ENCODE results near the gene PBX3.

PBX3 gene

DNA sequence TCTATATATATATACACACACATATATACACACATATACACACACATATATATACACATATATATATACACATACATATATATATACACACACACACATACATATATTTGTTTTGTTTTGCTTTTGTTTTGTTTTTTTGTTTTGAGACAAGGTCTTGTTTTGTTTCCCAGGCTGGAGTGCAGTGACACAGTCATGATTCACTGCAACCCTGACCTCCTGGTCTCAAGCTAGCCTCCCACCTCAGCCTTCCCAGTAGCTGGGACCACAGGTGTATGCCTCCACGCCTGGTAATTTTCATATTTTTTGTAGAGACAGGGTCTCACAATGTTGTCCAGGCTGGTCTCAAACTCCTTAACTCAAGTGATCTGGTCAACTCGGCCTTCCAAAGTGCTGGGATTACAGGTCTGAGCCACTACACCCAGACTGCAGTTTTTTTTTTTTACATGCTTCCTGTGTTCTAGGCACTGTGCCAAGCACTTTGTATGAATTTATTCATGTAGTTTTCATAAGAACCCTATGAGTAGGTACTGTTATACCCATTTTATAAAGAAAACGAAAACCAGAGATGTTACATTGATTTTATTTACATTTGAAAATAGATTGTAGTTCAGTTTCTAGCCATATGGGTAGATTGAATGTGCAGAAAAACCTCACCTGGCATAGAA lies 120.7 kb downstream of the PBX3 start:
- DNase-seq (ENCODE audit: low read depth): no peak

- no peak for DNase-seq (ENCODE audit: low read depth)
These were observed 131.0 kb downstream of the PBX3 start for GRCh38 chr9:125878164-125878631.

GRCh38 chr9:125881042-125881441 lies 133.9 kb downstream of the PBX3 start:
- DNase-seq (ENCODE audit: low read depth): no peak

- DNase-seq (ENCODE audit: low read depth): no peak
These were observed 136.5 kb downstream of the PBX3 start for GRCh38 chr9:125883565-125884217.

- no peak for DNase-seq (ENCODE audit: low read depth)
These were observed 137.0 kb downstream of the PBX3 start for GRCh38 chr9:125884218-125884595.

- no peak for DNase-seq (ENCODE audit: low read depth)
These were observed 138.3 kb downstream of the PBX3 start for GRCh38 chr9:125885405-125886034.

DNA sequence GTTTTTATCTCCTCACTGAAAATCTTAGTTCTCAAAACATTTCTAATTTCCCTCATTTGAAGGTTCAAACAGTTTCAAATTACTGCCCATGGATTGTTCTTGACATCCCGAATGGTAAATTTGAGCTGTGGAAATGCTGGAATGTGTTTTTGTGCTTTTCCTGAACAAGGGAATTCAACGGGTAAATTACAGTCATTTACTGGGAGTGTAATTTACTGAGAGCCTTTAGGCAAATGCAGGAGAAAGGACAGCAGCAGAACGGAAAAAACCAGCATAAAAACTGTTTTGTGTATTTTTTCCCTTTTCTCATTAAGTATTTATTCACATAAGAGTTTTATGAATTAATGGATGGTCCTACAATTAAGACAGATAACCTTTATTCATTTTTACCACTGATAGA lies 139.2 kb downstream of the PBX3 start:
- DNase-seq (ENCODE audit: low read depth): no peak

- no peak for DNase-seq (ENCODE audit: low read depth)
These were observed 140.0 kb downstream of the PBX3 start for GRCh38 chr9:125887172-125887571.

DNA sequence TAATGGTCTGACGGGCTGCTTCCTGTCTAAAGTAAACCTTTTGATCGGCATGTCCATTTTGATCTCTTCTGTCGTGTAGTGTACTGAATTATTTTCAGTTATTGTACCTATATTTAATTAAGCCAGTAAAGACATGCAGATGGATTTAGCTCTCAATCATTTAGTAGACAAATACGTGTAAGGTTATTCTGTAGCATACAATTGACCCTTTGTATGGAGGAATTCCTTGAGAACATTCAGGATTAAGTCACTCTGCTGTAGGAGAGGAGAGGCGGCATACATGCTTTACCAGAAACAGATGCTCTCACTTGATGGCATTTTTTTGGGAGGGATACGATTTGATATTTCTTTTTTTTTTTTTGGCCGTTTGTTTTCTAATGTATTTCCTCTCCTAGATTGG lies 141.0 kb downstream of the PBX3 start:
- no peak for DNase-seq (ENCODE audit: low read depth)

- DNase-seq (ENCODE audit: low read depth): peak; percentile 12
These were observed 141.9 kb downstream of the PBX3 start for GRCh38 chr9:125889112-125889475.

- peak; percentile 21 for DNase-seq (ENCODE audit: low read depth)
These were observed 142.6 kb downstream of the PBX3 start for GRCh38 chr9:125889476-125890419.

DNA sequence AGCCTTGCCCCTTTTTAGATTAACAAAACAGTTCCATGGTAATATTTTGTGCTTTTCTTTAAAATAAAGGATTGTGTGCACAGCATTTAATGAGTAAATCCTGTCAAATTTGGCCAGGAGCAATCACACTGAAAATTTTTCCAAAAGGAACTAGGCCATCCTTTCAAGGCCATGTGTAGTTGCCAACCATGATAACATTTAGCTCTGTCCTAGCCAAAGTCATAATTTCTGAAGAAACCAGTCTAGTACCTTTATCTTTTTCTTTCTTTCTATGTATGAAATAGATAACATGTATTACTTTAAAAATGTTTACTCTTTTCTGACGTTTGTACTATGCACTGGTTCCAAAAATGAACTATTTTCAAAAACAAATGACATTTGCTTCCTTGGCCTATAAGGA lies 143.7 kb downstream of the PBX3 start:
- no peak for DNase-seq (ENCODE audit: low read depth)

GRCh38 chr9:125893277-125893676 lies 146.1 kb downstream of the PBX3 start:
- DNase-seq (ENCODE audit: low read depth): no peak

- DNase-seq (ENCODE audit: low read depth): no peak
These were observed 147.4 kb downstream of the PBX3 start for GRCh38 chr9:125894566-125894965.

GRCh38 chr9:125896404-125896803 lies 149.2 kb downstream of the PBX3 start:
- DNase-seq (ENCODE audit: low read depth): no peak

- no peak for DNase-seq (ENCODE audit: low read depth)
These were observed 149.8 kb downstream of the PBX3 start for GRCh38 chr9:125896964-125897363.

DNA sequence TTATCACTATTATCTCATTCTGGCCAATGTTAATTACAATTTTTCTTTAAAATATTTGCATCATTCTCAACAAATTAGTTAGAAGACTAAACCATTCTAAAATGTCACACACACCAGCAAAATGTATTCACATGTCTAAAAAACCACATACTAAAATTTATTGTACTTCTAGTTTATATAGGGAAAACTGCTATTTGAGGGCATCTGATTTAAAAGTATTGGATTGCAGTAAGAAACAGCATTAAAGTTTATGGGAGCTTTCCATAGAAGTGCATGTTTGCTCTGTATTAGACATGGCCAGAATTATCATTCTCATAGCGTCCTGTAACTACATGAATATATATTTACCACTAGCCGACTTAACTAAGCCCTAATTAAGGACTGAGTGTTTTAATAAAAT lies 150.3 kb downstream of the PBX3 start:
- no peak for DNase-seq (ENCODE audit: low read depth)

GRCh38 chr9:125902214-125902613 lies 155.0 kb downstream of the PBX3 start:
- DNase-seq (ENCODE audit: low read depth): no peak

DNA sequence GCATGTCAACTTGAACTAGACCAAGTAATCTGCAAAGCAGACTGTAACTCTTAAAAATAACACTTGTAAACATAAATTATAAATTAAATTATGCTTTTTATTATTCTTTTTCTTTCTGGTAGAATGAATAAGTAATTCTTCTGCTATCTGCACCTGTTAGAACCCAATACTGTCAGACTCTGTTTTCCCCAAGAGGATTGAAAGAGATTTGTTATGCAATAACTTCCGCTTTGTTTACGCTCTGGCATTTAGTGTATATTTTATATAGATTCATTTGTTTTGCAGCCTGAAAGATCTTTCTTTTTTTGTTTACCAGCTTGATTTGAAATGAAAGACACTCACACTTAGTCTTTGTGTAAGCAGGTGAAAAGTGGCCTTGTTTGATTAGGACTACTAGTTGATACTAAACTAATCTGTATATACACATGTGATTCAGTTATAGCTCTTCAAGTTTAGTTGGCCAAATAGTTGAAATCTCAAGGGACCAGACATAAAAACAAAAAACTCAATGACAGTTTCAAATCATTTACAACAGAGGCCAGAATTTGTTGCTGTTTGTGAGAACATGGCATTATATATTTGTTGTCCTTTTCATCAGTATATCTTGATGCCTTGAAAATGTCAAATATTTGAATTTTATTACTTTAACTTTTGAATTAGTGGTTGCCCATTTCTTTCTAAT lies 155.8 kb downstream of the PBX3 start:
- no peak for DNase-seq (ENCODE audit: low read depth)

DNA sequence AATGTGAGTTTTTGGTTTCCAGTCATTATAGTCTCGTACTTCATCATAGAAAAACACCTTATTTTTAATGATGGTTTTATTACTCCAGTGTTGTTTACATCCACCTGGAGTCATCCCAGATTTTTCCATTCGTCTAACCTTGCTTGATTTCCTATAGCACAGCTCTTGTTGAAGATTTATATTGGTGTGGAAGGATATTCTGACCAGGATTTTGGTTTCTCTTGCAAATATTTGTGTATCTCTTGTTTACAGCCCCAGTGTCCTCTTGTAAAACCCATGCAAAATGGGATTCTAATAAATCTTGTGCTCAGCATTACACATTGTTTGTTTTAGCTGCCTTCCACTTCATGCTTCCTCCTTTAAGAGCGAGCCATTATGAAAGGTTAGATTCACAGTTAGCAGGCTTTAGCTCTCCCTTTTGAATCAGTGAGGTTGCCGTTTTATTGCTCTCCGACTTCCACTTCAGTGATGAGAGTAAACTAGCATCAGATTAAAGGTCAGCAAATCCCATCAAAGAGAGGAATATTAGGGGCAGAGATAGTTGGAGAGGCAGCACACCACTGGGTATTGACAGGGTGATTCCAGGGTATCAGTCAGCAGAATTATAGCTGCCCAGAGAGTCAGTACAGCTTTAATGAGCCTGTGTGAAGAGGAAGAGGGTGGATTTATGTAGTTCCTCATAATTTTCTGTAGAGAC lies 157.1 kb downstream of the PBX3 start:
- no peak for DNase-seq (ENCODE audit: low read depth)

DNA sequence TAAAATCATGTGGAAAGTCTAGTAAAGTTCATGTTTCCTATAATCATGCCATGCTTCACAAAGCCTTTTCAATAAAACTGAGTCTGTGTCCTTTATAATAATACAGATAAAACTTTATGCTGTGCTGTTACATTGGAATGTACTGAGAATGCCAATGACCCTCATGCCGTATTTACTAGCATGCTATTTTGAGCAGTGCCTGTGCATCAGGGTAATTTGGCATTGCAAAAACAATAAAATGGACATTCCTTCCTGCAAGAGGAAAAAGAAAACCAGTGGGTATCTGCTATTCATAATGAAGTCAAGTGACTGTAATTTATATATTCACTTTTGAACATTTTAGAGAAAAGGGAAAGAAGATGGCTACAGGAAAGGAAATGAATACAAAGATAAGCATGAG lies 159.0 kb downstream of the PBX3 start:
- DNase-seq (ENCODE audit: low read depth): no peak

All from activated T-cell treated with anti-CD3 and anti-CD28 coated beads for 48 hours (primary cell).